Measurements from ENCODE around the gene HADHA. TPM values are rescaled to one million over a fixed set of nuclear protein-coding genes. Genes with fewer than 3 reads are reported as not detected.

Gene HADHA
- total RNA-seq, 4 donors from 2014 or later: 92.8 to 233 (median 142) TPM

- no peaks in the 10 kb centered on the region for H3K36me3 ChIP-seq
- H3K4me3 ChIP-seq: no peak overlapping the region
- intact Hi-C loops (cut with DNase I; ENCODE audit: low total_unique reads) (loop anchor here (10.0 kb wide), 1 partner anchor 421 kb away; no protein-coding TSS in a partner anchor), in situ Hi-C loops (cut with MboI; ENCODE audit: low pct_ligation_motif_present in 1 of 4, low pct_unique_long_range_greater_than_20kb in 1 of 4, low sequenced_read_pairs in 3 of 4) (no loop called here)
- H3K4me1 ChIP-seq: peaks cover 15 to 31% (median 22%) of the 10 kb centered on the region in 4 donors
- peaks cover 56% of the 10 kb centered on the region for H3K27me3 ChIP-seq
- H3K9me3 ChIP-seq: no peaks in the 10 kb centered on the region
- no peak for TF ChIP-seq CTCF (IDR thresholded peaks at IDR 0.05)
- TF ChIP-seq POLR2AphosphoS5 (IDR thresholded peaks at IDR 0.05): no peak
- no peak for TF ChIP-seq EP300 (IDR thresholded peaks at IDR 0.05; ENCODE audit: low read depth)
- no peak for TF ChIP-seq POLR2A (IDR thresholded peaks at IDR 0.05)
- H3K27ac ChIP-seq: no peak overlapping the region
- WGBS, 2 donors (ENCODE audit: low coverage in 1 of 2): 89% methylated on average over 11 of the region's 11 CpGs; no CpG with 5 or more reads in 1 of the 2 donors
- no peak for DNase-seq
Measured at GRCh38 chr2:26176279-26176615, 68.2 kb downstream of the HADHA start.

DNA sequence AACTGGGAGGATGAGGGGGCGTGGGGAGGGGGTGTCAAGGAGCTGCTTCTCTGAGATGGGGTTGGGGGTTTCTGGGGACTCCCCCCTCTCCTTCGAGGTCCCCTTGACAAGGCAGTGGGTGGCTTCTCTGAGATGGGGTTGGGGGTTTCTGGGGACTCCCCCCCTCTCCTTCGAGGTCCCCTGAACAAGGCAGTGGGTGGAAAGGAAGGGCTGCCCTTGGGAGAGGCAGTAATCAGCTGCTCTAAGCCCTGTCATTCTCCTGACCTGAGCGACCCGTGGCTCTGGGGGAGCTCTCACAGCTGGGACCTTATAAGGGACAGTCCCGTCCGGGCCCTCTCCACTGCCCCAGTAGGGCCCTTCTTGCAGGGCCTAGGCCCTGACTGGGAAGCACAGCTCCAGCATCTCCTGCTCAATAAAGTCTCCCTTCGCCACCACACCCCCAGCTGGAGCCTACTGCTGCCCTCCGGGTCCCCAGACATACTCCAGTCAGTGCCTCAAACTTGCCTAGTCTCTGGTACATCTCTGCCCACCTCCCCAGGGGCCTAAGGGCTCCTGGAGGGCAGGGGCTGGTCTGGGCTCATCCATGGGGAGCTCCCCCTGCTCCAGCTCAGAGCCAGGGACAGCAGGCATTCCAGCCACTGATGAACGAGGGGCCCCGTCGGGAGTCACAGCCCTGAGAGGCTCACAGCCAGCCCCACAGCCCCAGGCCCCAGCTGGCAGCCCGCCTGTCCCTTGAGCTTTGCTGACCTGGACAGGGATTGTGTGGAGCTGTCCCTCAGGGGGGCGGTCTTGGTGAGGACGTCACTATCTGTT is 68.8 kb downstream of the HADHA start:
- Histone ChIP-seq H3K27ac (no peak overlapping the region), H3K27me3 (peaks cover 56% of the 10 kb centered on the region), H3K36me3 (no peaks in the 10 kb centered on the region), H3K9me3 (no peaks in the 10 kb centered on the region), H3K4me3 (no peak overlapping the region), H3K4me1 (peaks cover 15 to 31% (median 22%) of the 10 kb centered on the region in 4 donors)
- TF ChIP-seq POLR2AphosphoS5 (IDR thresholded peaks at IDR 0.05): no peak
- TF ChIP-seq POLR2A (IDR thresholded peaks at IDR 0.05): no peak
- TF ChIP-seq CTCF (IDR thresholded peaks at IDR 0.05): no peak
- TF ChIP-seq EP300 (IDR thresholded peaks at IDR 0.05; ENCODE audit: low read depth): no peak
- DNase-seq: no peak
- intact Hi-C loops (cut with DNase I; ENCODE audit: low total_unique reads): loop anchor here (10.0 kb wide), 1 partner anchor 421 kb away; no protein-coding TSS in a partner anchor
- in situ Hi-C loops (cut with MboI; ENCODE audit: low pct_ligation_motif_present in 1 of 4, low pct_unique_long_range_greater_than_20kb in 1 of 4, low sequenced_read_pairs in 3 of 4): no loop called here
- WGBS, 2 donors (ENCODE audit: low coverage in 1 of 2): 70% methylated on average over 15 of the region's 15 CpGs; no CpG with 5 or more reads in 1 of the 2 donors

DNA sequence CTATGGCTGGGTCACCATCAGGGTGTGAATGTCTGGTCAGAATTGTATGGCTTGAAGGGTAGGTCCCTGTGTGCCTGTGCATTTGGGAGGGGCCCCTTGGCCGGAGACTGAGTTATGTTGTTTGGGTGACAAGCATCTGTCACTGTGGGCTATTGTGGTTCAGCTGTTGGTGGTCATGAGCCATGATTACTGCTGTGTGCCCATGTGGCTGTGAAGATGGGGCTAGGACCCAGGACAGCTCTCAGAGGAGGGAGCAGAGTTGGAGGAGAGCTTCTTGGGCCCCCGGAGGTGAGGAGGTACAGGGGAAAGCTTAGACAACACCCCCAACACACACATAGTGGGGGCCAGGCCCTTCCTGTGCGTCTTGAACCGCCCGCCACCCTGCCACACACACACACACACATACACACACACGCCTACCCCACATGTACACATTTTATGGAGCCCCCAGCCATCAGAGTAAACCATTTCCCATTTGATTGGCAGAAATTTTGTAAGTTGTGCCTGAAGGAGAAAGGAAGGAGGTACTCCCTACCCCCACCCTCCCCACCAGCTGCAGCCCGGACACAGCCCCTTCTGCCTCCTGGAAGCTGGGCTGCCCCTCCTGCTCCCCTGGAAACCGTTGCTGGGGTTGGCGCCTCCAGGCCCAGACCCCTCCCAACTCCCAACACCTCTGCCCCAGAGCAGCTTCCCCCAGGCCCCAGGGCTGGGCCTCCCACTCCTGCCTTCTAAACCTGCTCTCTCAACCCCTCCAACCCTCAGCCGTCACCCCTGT is 69.6 kb downstream of the HADHA start:
- peaks cover 50% of the 10 kb centered on the region for H3K27me3 ChIP-seq
- intact Hi-C loops (cut with DNase I; ENCODE audit: low total_unique reads): loop anchor here (10.0 kb wide), 1 partner anchor 420 kb away; no protein-coding TSS in a partner anchor

More for the DNA sequence above, 69.6 kb downstream of the HADHA start:
- TF ChIP-seq CTCF (IDR thresholded peaks at IDR 0.05): no peak
- no peak for TF ChIP-seq EP300 (IDR thresholded peaks at IDR 0.05; ENCODE audit: low read depth)
- TF ChIP-seq POLR2AphosphoS5 (IDR thresholded peaks at IDR 0.05): no peak
- TF ChIP-seq POLR2A (IDR thresholded peaks at IDR 0.05): no peak
- 69% methylated on average over 10 of the region's 10 CpGs; no CpG with 5 or more reads in 1 of the 2 donors for WGBS, 2 donors (ENCODE audit: low coverage in 1 of 2)
- peaks cover 15 to 31% (median 22%) of the 10 kb centered on the region in 4 donors for H3K4me1 ChIP-seq
- no peak overlapping the region for H3K27ac ChIP-seq
- no peak overlapping the region for H3K4me3 ChIP-seq
- no peaks in the 10 kb centered on the region for H3K36me3 ChIP-seq
- DNase-seq: no peak
- H3K9me3 ChIP-seq: no peaks in the 10 kb centered on the region
- in situ Hi-C loops (cut with MboI; ENCODE audit: low pct_ligation_motif_present in 1 of 4, low pct_unique_long_range_greater_than_20kb in 1 of 4, low sequenced_read_pairs in 3 of 4): no loop called here

All from transverse colon (tissue), 4 donors.